ENCODE data around the gene CARM1.
"Not testable (repeated sequence)": the region's sequence is repeated elsewhere in the genome, so short reads cannot be mapped to it uniquely, and the experiment has no call there.

Gene CARM1

GRCh38 chr19:10874024-10874423, 2.7 kb downstream of the CARM1 start:
- no peak for DNase-seq (ENCODE audit: low read depth)

GRCh38 chr19:10876459-10877240, 5.3 kb downstream of the CARM1 start:
- no peak for DNase-seq (ENCODE audit: low read depth)

- DNase-seq (ENCODE audit: low read depth) = not testable (repeated sequence)
Measured at GRCh38 chr19:10877608-10878007, 6.3 kb downstream of the CARM1 start.

GRCh38 chr19:10878253-10878652, 6.9 kb downstream of the CARM1 start:
- DNase-seq (ENCODE audit: low read depth) = no peak

GRCh38 chr19:10881403-10882107, 10.2 kb downstream of the CARM1 start:
- DNase-seq (ENCODE audit: low read depth) = no peak

GRCh38 chr19:10882108-10882457, 10.7 kb downstream of the CARM1 start:
- DNase-seq (ENCODE audit: low read depth) = no peak

GRCh38 chr19:10884274-10884673, 12.9 kb downstream of the CARM1 start:
- no peak for DNase-seq (ENCODE audit: low read depth)

GRCh38 chr19:10885201-10886169, 14.1 kb downstream of the CARM1 start:
- DNase-seq (ENCODE audit: low read depth) = no peak

GRCh38 chr19:10887616-10888367, 16.4 kb downstream of the CARM1 start:
- no peak for DNase-seq (ENCODE audit: low read depth)

- no peak for DNase-seq (ENCODE audit: low read depth)
Measured at GRCh38 chr19:10888421-10888866, 17.1 kb downstream of the CARM1 start.

GRCh38 chr19:10889880-10890279, 18.5 kb downstream of the CARM1 start:
- no peak for DNase-seq (ENCODE audit: low read depth)

- DNase-seq (ENCODE audit: low read depth) = no peak
Measured at GRCh38 chr19:10891405-10892086, 20.2 kb downstream of the CARM1 start.

- no peak for DNase-seq (ENCODE audit: low read depth)
Measured at GRCh38 chr19:10892256-10892655, 20.9 kb downstream of the CARM1 start.

- no peak for DNase-seq (ENCODE audit: low read depth)
Measured at GRCh38 chr19:10894911-10895213, 23.5 kb downstream of the CARM1 start.

GRCh38 chr19:10895363-10895762, 24.0 kb downstream of the CARM1 start:
- DNase-seq (ENCODE audit: low read depth) = no peak

- DNase-seq (ENCODE audit: low read depth) = no peak
Measured at GRCh38 chr19:10895920-10896319, 24.6 kb downstream of the CARM1 start.

- DNase-seq (ENCODE audit: low read depth) = no peak
Measured at GRCh38 chr19:10896851-10897526, 25.6 kb downstream of the CARM1 start.

- DNase-seq (ENCODE audit: low read depth) = no peak
Measured at GRCh38 chr19:10898633-10899032, 27.3 kb downstream of the CARM1 start.

- no peak for DNase-seq (ENCODE audit: low read depth)
Measured at GRCh38 chr19:10899151-10899653, 27.8 kb downstream of the CARM1 start.

- no peak for DNase-seq (ENCODE audit: low read depth)
Measured at GRCh38 chr19:10907925-10908324, 36.6 kb downstream of the CARM1 start.

Data from CMK (cell line).